H1 (cell line): ENCODE measurements around the gene HNRNPM. TPM values are rescaled to one million over a fixed set of nuclear protein-coding genes. Genes with fewer than 3 reads are reported as not detected.
A peak's percentile ranks its signal among the peaks of the same experiment; 100 is the strongest.

ENCODE experiments used
- BCL11A ChIP-seq, 2 experiments: IDR thresholded peaks; one replicate each; pipeline ENCODE4 v1.6.1; 2011; ENCODE audit warnings: low read depth in 2 of 2, low read length in 2 of 2, mild to moderate bottlenecking in 2 of 2
- CBX5 ChIP-seq: fragments of 300-800, 300-1000 bp; sonication (generic); IDR thresholded peaks from 2 replicates; pipeline ENCODE4 v1.7.1; 2016; ENCODE audit warnings: antibody characterized with exemption, low read length, low read depth
- CEBPB ChIP-seq: IDR thresholded peaks from 2 replicates; pipeline ENCODE4 v1.6.1; 2012; ENCODE audit warnings: low read depth, low read length
- CREB1 ChIP-seq: IDR thresholded peaks from 2 replicates; pipeline ENCODE4 v1.6.1; 2012; ENCODE audit warnings: inconsistent platforms
- CTBP2 ChIP-seq: IDR thresholded peaks from 2 replicates; pipeline ENCODE4 v1.7.0; 2011; ENCODE audit warnings: borderline replicate concordance, mild to moderate bottlenecking, moderate library complexity, mixed read lengths, low read length; ENCODE audit not compliant: insufficient read depth, insufficient read length
- FOSL1 ChIP-seq: IDR thresholded peaks from 2 replicates; pipeline ENCODE4 v1.6.1; 2011; ENCODE audit warnings: mild to moderate bottlenecking, low read depth, low read length, moderate library complexity; ENCODE audit not compliant: insufficient read depth
- GABPA ChIP-seq: IDR thresholded peaks from 2 replicates; pipeline ENCODE4 v1.6.1; 2011; ENCODE audit warnings: mild to moderate bottlenecking, low read length, moderate library complexity, borderline replicate concordance; ENCODE audit not compliant: insufficient read depth
- JUND ChIP-seq: IDR thresholded peaks from 2 replicates; pipeline ENCODE4 v1.6.1; 2011; ENCODE audit warnings: mild to moderate bottlenecking, improper control_type of control experiment, low read length
- KDM5A ChIP-seq: fragments of 200-600 bp; IDR thresholded peaks from 2 replicates; pipeline ENCODE4 v1.7.1; 2012; ENCODE audit warnings: mild to moderate bottlenecking, low read length, inconsistent platforms, mixed read lengths
- MAFK ChIP-seq: IDR thresholded peaks from 2 replicates; pipeline ENCODE4 v1.6.1; 2012; ENCODE audit warnings: low read depth, mild to moderate bottlenecking, improper control_type of control experiment, low read length
- MAX ChIP-seq: IDR thresholded peaks from 2 replicates; pipeline ENCODE4 v1.6.1; 2012; ENCODE audit warnings: inconsistent platforms
- POLR2AphosphoS5 ChIP-seq: IDR thresholded peaks from 2 replicates; pipeline ENCODE4 v1.6.1; 2011; ENCODE audit warnings: low read depth, low read length
- POU5F1 ChIP-seq: IDR thresholded peaks from 2 replicates; pipeline ENCODE4 v1.6.1; 2011; ENCODE audit warnings: low read depth, mild to moderate bottlenecking, low read length, moderate library complexity
- SIX5 ChIP-seq: IDR thresholded peaks from 2 replicates; pipeline ENCODE4 v1.6.1; 2011; ENCODE audit warnings: mild to moderate bottlenecking, low read depth, low read length
- SP4 ChIP-seq: IDR thresholded peaks from 2 replicates; pipeline ENCODE4 v1.6.1; 2012; ENCODE audit warnings: low read length, inconsistent platforms
- SUZ12 ChIP-seq: fragments of 200-600 bp; sonication (generic); IDR thresholded peaks from 2 replicates; pipeline ENCODE4 v1.6.1; 2012; ENCODE audit warnings: mild to moderate bottlenecking, inconsistent platforms, low read length, moderate library complexity, mixed read lengths
- TAF1 ChIP-seq: IDR thresholded peaks from 2 replicates; pipeline ENCODE4 v1.6.1; 2011; ENCODE audit warnings: mild to moderate bottlenecking, low read depth, low read length
- TAF7 ChIP-seq: optimal IDR thresholded peaks from 2 replicates; pipeline ENCODE3; 2011; ENCODE audit warnings: low read depth, mild to moderate bottlenecking, inconsistent platforms, low read length, moderate library complexity, borderline replicate concordance
- TBP ChIP-seq: IDR thresholded peaks from 2 replicates; pipeline ENCODE4 v1.6.1; 2011; ENCODE audit warnings: low read depth, low read length, improper control_type of control experiment
- TEAD4 ChIP-seq: IDR thresholded peaks from 2 replicates; pipeline ENCODE4 v1.6.1; 2012; ENCODE audit warnings: low read depth, low read length, inconsistent platforms, mixed read lengths
- ZNF274 ChIP-seq: IDR thresholded peaks from 2 replicates; pipeline ENCODE4 v1.7.0; 2012; ENCODE audit warnings: low read length, borderline replicate concordance; ENCODE audit errors: extremely low read depth
- polyA plus RNA-seq, 7 experiments: library from polyadenylated mRNA; depleted of rRNA in 3 of 7; stranded (reverse) in 5 of 7; unstranded in 2 of 7; fragments of >200 nt in 5 of 7; fragments of 200-250 nt in 2 of 7; gene quantifications; 1 replicate in 5 of 7; 2 replicates in 1 of 7; 4 replicates in 1 of 7; pipeline versions ENCODE4 v1.2.1 to v1.2.3, GENCODE V29; 2011 to 2013; ENCODE audit warnings: missing spikeins in 2 of 7, mixed read lengths in 2 of 7
- total RNA-seq: library from RNA; stranded (reverse); fragmentation: NEBNext Ultra II Directional; extraction: Animal tissue kit (Norgen Biotek cat#: 25700); gene quantifications from 2 replicates; pipeline ENCODE4 v1.2.1, GENCODE V29; 2021
- TF ChIP-seq, protein P1 (sequence below), 3 experiments: IDR thresholded peaks; 1 replicate in 2 of 3; 2 replicates in 1 of 3; pipeline versions ENCODE4 v1.5.1 to v1.6.1; 2011; ENCODE audit warnings: low read length in 3 of 3, mild to moderate bottlenecking in 3 of 3, inconsistent platforms in 2 of 3, low read depth in 1 of 3, moderate library complexity in 1 of 3; ENCODE audit not compliant: insufficient read depth in 1 of 3; ENCODE audit errors: control extremely low read depth in 1 of 3

HNRNPM gene
- total and polyA plus RNA-seq, 2 of the 8 experiments (the other 6 are each of a cell fraction or from before 2014, with no cell fraction given), result 375 to 474 TPM

DNA sequence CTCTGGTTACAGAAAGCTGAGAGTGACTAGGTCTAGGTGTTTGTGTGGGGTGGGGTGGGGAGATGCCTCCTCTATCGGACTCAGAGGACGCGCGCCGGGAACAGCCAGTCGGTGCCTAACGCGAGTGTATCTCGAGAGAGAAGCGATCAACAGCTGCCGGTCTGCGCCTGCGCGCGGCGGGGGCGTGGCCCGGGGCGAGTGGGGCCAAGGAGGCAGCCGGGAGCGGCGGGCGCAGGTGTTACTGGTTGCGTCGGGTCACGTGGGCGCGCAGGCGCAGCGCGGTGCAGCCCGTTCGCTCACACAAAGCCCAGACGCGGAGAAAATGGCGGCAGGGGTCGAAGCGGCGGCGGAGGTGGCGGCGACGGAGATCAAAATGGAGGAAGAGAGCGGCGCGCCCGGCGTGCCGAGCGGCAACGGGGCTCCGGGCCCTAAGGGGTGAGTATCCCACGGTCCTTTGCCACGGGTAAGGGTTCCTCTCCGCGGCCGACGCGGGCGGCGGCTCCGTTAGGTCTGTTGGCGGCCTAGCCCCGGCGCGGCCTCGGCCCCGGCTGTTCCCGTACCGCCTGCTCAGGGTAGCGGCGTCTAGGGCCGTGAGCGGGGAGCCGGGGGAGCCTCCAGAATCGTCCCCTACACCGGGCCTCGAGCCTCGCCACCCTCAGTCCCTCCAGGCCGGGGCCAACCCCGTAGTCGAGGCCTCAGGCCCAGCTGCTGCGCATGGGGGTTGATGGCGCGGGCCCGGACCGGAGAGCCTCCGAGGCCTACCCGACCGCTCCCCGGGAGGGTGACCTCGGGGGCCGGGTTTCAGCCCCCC is at the start of gene HNRNPM (continued):
- TF ChIP-seq, protein P1, sequence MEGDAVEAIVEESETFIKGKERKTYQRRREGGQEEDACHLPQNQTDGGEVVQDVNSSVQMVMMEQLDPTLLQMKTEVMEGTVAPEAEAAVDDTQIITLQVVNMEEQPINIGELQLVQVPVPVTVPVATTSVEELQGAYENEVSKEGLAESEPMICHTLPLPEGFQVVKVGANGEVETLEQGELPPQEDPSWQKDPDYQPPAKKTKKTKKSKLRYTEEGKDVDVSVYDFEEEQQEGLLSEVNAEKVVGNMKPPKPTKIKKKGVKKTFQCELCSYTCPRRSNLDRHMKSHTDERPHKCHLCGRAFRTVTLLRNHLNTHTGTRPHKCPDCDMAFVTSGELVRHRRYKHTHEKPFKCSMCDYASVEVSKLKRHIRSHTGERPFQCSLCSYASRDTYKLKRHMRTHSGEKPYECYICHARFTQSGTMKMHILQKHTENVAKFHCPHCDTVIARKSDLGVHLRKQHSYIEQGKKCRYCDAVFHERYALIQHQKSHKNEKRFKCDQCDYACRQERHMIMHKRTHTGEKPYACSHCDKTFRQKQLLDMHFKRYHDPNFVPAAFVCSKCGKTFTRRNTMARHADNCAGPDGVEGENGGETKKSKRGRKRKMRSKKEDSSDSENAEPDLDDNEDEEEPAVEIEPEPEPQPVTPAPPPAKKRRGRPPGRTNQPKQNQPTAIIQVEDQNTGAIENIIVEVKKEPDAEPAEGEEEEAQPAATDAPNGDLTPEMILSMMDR (IDR thresholded peaks at IDR 0.05; ENCODE audit: control extremely low read depth in 1 of 3, insufficient read depth in 1 of 3, low read depth in 1 of 3, low read length in 3 of 3), result no peak
- TF ChIP-seq SP4 (no peak), BCL11A (IDR thresholded peaks at IDR 0.05; ENCODE audit: low read depth in 2 of 2, low read length in 2 of 2) (no peak), JUND (no peak), TAF7 (peak; percentile 87), POU5F1 (no peak), CTBP2 (no peak), CREB1 (peak; percentile 37; the same call in 1 of the 2 replicates), SIX5 (no peak), SUZ12 (no peak), TEAD4 (no peak), ZNF274 (no peak), TBP (peak; percentile 94), CBX5 (no peak), MAX (peak; percentile 82; the same call in 1 of the 2 replicates), CEBPB (no peak), GABPA (no peak), TAF1 (peak; percentile 99), POLR2AphosphoS5 (peak; percentile 98), FOSL1 (no peak), KDM5A (peak; percentile 71), MAFK (no peak)
